Measurements from ENCODE around the gene ADIPOR2.

DNA sequence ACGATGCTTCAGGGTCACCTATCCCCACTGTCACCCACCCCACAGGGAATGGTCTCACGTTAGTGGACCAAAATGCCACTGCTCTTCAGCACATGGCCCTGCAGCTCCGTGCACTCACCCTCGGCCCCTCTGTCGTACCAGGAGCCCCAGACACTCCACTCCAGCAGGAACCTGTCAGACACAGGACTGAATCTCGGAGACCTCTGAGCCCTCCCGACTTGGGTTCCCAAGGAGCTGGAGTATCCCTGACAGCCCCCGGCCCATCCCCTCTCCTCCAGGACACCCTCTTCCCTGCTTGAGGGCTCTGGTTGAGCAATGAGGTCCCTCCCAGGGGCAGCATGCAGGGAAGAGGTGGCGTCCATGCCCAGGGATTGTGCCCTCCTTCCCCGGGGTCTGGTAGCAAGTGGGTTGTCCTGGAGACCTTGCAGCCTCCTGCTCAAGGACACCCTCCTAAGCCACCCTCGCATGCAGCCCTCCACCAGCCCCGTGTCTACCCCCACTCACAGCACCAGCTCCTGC lies 109.1 kb downstream of the ADIPOR2 start:
- TF ChIP-seq POLR2A (IDR thresholded peaks at IDR 0.05; ENCODE audit: low read depth, low read length), result no peak
- TF ChIP-seq, protein P1, sequence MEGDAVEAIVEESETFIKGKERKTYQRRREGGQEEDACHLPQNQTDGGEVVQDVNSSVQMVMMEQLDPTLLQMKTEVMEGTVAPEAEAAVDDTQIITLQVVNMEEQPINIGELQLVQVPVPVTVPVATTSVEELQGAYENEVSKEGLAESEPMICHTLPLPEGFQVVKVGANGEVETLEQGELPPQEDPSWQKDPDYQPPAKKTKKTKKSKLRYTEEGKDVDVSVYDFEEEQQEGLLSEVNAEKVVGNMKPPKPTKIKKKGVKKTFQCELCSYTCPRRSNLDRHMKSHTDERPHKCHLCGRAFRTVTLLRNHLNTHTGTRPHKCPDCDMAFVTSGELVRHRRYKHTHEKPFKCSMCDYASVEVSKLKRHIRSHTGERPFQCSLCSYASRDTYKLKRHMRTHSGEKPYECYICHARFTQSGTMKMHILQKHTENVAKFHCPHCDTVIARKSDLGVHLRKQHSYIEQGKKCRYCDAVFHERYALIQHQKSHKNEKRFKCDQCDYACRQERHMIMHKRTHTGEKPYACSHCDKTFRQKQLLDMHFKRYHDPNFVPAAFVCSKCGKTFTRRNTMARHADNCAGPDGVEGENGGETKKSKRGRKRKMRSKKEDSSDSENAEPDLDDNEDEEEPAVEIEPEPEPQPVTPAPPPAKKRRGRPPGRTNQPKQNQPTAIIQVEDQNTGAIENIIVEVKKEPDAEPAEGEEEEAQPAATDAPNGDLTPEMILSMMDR (conservative IDR thresholded peaks at IDR 0.05; ENCODE audit: low read depth, low read length), result no peak
- TF ChIP-seq BHLHE40 (IDR thresholded peaks at IDR 0.05; ENCODE audit: low read depth, low read length), result no peak
- no peak for TF ChIP-seq MXI1 (IDR thresholded peaks at IDR 0.05; ENCODE audit: borderline replicate concordance, low read depth, low read length)
- TF ChIP-seq RCOR1 (IDR thresholded peaks at IDR 0.05; ENCODE audit: insufficient replicate concordance, low read length), result no peak
- no peak for TF ChIP-seq MAFK (IDR thresholded peaks at IDR 0.05; ENCODE audit: low read depth, low read length)
- no peak for TF ChIP-seq RFX5 (IDR thresholded peaks at IDR 0.05; ENCODE audit: low read depth, low read length)
- no peak for TF ChIP-seq SMC3 (IDR thresholded peaks at IDR 0.05; ENCODE audit: low read depth, low read length)
- TF ChIP-seq, protein P2, sequence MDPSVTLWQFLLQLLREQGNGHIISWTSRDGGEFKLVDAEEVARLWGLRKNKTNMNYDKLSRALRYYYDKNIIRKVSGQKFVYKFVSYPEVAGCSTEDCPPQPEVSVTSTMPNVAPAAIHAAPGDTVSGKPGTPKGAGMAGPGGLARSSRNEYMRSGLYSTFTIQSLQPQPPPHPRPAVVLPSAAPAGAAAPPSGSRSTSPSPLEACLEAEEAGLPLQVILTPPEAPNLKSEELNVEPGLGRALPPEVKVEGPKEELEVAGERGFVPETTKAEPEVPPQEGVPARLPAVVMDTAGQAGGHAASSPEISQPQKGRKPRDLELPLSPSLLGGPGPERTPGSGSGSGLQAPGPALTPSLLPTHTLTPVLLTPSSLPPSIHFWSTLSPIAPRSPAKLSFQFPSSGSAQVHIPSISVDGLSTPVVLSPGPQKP (IDR thresholded peaks at IDR 0.05; ENCODE audit: borderline replicate concordance, low read depth, low read length), result no peak
- TF ChIP-seq FOS (IDR thresholded peaks at IDR 0.05; ENCODE audit: low read depth, low read length), result no peak
